HG02798 (cell line): Measurements from ENCODE around the gene FKBP15.

ENCODE experiments used
- ATAC-seq: cut with Tn5 transposase; IDR thresholded peaks from one replicate; pipeline ENCODE4 v1.9.1; 2021; ENCODE audit warnings: mild to moderate bottlenecking; ENCODE audit not compliant: unreplicated experiment, poor library complexity

The FKBP15 gene

DNA sequence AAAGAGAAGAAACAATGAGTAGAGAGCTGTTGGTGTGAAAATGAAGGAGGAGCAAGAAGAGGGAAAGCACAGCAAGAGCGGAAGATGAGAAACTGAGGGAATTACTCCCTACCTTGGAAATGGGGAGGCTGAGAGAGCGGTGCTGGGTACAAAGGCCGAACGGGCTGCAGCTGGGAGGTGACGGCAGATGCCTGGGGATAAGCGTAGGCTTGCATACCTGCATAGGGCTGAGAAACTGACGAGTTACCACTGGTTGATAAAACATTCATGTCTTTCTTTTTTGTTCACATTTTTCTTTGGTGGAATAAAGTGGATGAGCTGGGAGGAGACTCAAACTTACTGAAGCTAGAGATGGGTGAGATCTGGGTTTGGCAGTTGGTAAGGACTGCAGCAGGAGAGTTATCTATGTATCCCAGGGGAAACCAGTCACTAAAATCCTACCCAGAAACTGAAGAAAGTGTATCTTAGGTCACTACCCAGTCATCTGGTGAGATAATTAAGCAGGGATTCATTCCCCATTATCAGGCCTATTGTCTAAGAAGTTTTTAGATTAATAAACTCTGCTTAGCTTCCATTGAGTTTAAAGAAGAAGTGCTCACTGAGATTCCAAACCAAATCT is 34.8 kb downstream of the FKBP15 start:
- ATAC-seq = no peak

DNA sequence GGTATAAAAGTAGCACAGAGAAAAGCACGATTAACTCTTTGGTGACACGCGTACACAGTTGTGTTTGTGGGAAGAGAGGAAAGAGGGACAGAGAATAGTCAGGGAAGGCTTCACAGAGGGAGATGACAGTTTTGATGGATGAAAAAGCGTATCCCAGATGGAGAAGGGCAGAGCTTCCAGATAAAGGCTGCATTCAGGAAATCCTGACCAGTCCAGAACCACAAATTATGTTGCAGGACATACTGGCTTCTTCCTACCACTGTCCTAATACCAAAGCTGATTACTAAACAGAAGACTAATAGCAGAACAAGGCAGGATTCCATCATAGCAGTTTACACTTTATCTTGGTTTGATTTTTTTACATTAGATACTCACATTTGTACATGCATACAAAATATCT is 35.8 kb downstream of the FKBP15 start:
- ATAC-seq = no peak

DNA sequence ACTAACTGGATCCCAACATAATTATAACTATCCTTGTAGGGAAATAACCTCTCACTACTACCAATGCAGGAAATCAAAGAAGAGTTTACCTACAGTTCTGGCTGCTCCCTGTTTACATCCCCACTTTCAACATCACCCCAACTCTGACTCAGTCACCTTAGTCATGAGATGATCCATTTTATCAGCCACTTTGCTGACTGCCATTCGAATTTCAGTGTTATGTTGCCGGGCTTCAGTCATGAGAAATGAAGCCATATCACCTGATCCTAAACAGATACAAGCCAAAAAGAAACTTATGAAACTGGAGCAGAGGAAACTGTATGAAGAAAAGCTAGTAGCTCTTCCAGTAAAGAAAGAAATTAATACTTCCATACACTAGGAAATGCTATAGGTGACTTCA is 36.5 kb downstream of the FKBP15 start:
- ATAC-seq = no peak

DNA sequence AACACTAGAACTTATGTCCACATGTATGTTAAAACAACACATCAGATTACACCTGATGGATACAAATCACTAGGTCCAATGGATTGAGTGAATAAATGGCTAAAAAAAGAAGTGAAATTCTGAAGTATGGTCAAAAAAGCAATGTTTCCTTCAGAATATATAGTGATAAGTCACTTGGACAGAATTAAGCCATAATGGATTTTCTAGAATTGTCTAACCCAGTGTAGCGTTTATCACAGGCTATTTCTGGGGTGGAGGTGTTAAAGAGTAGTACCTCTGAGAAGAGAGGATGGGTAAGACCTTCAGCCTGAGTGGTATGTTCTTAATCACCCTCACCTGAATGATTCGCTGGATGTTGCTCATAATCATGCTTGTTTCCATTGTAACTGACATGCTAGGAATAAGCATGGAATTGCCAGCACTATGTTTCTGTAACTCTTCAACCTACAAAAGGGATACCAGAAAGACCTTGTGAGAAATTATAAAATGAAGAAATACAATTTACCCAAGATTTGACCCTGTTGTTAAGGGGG is 37.1 kb downstream of the FKBP15 start:
- no peak for ATAC-seq

DNA sequence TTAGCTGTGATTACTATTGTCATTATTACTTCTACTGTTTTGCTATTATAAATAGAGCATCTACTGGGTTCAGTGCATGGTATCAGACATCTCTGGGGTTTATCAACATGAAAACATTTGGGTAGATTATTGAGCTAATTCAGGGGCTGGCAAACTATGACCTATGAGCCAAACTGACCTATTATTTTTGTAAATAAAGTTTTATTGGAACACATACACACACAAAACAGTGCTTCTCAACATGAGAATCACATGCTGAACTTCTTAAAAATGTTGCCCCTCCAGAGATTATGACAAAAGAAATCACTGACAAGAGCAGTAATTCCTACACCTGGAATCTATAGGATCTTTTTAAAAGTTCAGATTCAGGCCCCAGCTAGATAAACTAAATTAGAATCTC is 39.9 kb downstream of the FKBP15 start:
- no peak for ATAC-seq

DNA sequence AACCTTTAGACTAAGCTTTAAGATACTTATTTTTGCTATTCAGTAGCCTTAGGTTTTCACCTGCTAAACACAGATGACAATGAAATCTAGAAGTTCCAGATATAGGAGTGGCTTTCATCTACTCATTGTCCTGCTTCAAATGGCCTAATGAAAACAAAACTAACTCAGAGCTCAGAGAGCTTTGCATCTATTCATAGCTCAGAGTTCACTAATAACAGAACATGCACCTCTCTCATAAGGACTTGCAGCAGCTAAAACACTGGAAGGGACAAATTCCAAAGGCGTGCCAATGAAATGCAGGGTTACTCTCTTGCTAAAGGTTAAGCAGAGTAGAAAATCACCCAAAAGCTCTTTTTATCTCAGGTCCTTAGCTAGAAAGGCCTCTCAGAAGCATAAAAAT is 41.2 kb downstream of the FKBP15 start:
- peak; percentile 66 for ATAC-seq

DNA sequence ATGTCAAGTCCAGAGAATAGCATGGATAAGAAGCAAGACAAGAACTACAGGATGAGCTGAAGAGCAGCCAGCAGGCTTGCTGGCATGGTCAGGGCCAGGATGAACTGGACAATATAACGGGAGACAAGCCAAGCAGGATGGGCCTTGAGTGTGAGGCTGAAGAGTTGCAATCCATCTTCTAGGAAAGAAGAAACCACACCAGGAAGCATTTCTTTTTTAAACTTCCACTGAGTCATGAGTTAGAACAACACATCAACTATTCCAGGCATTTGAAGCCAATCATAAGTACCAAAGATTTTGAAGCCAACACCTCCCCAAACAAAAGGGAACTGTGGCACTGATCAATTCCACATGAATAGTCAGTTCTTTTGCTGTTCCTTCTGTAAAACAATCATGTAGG is 43.0 kb downstream of the FKBP15 start:
- no peak for ATAC-seq

DNA sequence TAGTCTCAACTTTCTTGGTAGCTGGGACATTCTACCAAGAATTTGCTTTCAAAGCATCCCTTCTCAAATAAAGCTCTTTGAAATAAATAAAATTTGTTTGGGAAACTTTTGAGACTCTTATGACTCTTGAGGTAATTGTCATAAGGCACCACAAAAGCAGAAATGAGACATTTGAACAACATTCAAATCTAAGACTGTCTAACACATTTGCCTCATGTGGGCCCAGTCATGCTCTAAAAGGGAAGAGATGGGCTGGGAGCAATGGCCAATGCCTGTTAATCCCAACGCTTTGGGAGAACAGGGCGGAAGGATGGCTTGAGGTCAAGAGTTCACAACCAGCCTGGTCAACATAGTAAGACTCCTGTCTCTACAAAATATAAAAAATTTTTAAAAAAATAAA is 43.8 kb downstream of the FKBP15 start:
- ATAC-seq = no peak

DNA sequence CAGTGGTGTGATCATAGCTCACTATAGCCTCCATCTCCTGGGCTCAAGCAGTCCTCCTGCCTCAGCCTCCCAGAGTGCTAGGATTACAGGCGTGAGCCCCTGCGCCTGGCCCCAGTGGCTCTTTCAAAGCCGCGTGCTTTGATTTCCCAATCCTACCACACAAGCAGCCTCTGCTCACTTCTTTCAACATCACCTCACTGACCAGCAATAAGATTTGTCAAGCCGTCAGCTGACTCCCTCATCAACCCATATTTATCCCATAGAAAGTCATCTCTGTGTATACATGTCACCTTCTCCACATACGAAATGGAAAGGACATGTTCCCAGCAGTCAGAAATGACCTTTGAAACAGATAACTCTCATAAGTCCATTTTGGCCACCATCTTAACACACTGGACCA is 44.3 kb downstream of the FKBP15 start:
- no peak for ATAC-seq

DNA sequence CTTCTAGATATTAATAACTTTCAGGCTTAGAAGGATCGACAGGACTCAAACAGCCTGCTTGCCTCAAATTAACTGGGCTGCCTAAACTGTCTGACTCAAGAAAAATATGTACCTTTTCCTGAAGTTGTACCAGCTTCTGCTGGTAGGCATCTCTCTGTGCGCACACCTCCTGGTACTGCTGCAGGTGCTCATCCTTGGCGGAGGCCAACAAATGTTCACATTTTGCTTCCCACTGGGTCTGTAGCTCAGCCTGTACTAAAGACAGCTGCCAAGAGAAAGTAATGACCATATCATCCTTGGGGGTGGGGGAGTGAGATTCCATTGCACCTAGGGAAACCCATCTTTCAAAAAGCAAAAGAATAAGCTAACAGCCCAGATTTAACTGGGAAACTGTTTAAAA is 47.7 kb downstream of the FKBP15 start:
- ATAC-seq = no peak

DNA sequence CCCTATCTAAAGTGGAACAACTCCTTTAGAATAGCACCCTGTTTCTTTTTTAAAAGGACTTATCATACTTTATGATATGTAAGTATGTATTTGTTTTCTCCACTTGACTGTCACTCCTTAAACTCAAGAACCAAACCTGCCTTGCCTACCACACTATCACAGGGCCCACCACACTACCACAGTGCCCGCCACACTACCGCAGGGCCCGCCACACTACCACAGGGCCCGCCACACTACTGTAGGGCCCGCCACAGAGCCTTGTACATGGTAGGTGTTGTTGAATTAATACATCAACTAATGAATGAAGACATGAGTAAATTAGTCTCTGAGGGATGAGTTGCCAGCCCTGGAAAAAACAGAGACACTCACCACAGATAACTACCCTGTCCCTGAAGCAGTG is 52.3 kb downstream of the FKBP15 start:
- ATAC-seq = no peak

DNA sequence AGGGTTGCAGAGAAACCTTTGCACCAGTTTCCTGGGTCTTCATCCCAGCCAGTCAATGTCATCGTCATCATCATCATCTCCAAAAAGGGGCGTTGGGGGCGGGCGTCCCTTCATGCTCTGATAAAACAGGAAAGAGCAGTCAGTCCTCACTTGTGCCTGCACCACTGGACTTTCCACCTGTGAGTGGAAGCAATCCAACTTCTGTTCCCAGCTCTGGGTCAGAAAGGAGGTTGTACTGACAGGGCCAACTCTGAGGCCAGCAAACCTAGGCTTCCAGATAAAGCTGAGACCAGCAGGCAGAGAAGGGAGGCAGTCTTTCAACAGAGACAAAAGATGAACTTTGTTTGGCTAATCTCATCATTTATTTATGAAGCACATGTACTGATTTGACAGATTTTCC is 55.0 kb downstream of the FKBP15 start:
- no peak for ATAC-seq

DNA sequence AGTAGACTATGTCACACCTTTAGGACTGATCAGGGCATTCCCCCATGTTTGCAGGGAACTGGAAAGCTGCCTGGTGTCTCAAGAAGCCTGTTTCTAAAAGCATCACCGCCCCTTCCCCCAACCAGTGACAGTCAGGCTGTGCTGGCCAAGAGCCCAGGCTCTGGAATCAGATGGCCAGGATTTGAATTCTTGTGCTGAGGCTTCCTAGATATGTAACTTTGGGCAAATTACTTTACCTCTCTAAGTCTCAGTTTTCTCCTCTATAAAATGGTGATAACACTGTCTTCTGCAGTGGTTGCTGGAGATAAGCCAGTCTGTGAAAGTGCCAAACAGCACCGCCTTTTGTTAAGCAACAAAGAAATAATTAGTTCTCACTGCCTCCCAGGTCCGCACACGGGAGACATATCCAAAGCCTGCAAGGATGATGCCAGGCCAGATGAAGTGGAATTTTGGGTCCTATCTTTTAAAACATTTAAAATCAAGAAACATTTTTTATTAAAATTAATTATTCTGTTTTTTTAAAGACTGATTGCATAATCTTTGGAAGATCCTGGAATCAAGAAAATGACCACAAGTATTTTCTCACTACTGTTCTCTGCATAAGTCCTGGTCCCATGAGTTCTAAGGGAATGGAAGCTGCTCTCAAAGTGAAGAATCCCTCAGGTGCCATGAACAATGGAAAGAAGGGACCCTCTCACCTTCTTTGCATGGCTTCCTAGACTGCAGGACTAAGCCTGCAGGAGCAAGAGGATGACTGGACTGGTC is 56.4 kb downstream of the FKBP15 start:
- no peak for ATAC-seq

DNA sequence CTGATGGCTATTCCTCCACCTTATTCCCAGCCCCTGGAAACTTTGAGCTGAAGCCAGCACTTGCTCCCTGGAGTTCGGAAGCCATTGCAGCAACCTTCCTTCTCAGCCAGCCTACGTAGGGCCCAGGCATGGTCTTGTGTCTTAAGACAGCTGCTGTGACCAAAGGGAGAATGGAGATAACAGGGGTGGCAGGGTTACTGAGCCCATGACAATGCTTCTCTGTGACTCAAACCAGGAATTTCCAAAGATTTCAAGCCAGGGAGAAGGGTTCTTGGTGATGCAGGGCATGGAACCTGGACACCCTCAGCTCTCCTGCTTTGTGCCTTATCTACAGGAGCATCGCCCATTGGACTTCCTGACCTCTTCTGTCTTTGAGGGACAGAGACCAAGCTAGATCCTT is 58.1 kb downstream of the FKBP15 start:
- ATAC-seq = no peak

DNA sequence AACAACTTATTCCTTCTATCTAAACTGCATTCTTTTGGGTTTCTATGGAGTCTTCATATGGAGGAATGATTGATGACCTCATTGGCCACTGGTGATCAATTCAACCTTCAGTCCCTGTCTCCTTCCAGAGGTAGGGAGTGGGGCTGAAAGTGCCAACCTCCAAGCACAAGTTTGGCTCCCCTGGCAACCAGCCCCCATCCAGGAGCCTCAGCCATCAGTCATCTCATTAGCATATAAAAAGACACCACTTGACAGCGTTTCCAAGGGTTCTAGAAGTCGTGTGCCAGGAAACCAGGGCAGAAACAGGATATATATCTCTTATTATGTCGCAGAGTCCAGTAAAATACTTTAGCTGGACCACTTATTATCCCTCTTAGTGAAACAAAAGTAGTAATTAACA is 60.5 kb downstream of the FKBP15 start:
- no peak for ATAC-seq

DNA sequence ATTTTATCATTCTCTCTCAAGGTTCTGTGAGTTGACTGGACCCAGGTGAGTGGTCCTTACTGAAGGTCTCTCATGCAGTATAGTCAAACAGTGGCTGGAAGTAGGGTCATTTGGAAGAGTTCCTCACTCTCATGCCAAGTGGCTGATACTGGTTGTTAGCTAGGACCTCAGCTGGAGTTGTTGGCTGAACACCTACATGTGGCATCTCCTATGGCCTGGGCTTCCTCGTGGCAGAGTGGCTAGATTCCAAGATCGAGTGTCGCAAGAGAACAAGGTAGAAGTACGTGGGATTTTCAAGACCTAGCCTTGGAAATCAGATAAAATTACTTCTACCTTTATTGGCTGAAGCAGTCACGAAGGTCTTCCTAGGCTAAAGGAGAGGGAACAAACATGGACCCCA is 62.6 kb downstream of the FKBP15 start:
- ATAC-seq = no peak

DNA sequence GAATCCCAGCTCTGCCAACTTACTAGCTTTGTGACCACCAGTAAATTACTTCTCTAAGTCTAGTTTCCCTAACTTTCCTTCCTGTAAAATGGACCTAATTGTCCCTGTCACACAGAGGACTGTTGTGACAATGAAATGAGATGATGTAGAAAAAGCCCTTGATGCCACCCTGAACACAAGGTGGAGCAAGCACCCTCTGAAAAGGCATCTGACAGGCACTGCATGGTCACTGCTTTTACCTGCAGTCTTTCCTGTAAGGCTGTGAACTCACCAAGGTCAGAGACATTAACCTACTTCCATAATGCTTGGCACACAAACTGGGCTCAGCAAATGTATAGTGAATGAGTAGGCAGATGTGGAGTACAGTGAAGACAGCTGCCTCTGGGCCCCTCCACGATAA is 64.2 kb downstream of the FKBP15 start:
- no peak for ATAC-seq

DNA sequence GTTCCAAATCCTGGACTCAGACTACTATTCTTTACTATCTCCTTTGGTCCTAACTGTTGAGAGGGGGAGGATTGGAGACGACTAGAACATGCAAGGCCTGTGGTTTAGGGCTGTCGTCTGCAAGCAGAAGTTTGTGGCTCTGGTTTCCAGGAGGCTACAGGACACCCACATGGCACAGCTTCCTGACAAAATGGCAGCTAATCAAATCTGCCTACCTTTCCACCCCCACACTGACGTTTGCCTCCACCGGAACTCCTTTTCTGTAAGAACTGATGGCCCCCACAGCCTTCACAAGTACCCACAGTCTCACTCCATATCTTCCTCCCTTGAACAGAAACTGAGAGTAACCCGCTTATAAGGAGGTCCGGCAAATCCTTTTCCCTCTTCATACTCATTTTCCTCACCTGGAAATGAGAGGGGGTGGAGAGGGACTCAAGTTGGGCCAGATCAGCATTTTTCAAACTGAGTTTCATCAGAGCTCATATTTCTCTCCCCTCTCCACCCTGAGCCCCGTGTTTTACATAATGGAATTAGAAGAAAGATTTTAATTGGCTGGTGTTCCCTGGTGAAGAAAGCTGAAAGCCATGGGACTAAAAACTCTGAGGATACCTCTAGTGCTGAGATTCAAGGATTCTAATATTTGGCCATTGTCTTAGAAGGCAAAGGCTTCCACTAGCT is 65.0 kb downstream of the FKBP15 start:
- no peak for ATAC-seq

DNA sequence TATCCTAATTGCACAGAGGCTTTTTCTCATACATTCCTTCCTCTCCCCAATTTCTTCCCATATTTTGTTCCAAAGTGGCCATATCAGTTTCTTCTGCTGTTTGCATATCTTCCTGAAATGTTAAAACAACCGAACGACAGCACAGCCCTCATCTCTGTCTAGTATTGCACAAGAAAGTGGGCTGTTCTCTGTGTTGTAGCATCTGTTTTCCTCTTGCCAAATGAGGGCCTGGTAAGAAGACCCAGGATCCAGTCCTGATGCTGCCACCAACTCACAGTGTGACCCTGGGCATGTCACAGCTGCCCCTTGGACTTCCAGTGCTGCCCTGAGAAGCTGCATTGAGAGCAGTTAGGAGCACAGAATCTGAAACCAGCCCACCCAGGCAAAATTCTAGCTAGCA is 66.1 kb downstream of the FKBP15 start:
- no peak for ATAC-seq

DNA sequence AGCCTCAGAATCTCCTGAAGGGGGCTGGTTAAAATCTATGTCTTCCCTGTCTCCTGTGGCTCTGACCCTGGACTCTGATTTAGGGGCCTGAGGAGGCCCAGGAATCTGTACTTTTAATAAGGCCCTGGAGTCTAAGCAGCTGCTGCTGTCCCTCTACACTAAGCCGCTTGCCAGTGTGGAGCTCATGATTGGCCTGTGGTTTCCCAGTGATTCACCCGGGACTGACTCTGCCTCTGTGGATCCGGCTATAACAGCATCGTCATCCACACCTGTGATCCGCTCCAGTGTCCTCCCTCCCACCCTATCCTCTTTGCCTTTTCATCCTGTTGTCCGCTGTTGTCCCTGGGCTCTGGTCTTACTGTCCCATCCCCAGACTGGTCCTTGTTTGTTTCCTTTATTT is 66.6 kb downstream of the FKBP15 start:
- ATAC-seq = no peak

DNA sequence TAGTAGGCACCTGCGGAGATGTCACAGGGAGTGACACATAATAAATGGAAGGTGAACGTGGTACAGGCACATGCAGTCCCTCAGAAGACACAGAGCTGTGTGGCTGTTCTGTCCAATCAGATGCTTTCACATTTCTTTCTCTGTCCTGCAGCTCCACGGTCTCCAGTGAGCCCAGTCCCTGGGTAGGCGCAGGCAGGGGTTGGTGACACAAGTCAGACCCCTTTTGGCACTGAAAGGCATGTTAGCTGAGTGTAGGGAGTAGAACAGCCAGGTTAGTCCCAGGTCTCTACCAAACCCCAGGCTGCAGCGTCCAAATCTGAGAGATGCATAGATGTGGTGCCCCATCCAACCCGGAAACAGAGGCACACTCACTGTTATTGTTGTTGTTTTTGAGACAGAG is 67.5 kb downstream of the FKBP15 start:
- no peak for ATAC-seq

DNA sequence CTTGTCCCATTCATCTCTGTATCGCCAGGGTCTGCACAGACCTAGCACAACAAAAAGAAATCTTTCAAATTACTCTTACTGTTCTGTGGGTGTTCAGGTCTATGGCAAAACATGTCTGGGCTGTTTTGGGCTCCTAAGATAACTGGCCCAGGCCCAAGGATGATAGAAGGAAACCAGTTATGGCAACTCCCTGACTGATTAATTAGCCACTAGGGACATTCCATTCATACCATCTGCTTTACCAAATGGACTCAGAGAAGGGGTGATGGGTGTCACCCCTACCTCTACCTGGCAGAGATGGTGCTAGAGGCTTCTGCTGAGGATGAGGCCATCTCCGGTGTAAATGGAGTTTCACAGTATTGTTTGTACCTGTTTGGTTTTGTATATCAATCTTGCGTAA is 68.4 kb downstream of the FKBP15 start:
- ATAC-seq = no peak
